Stimulated activated CD8-positive, alpha-beta memory T cell treated with anti-CD3 and anti-CD28 coated beads, Interleukin-15, amount 100 ng/mL, for 1 hour (primary cell): Measurements from ENCODE around the gene C1QTNF3.
"Not testable (repeated sequence)": the region's sequence is repeated elsewhere in the genome, so short reads cannot be mapped to it uniquely, and the experiment has no call there.

Source experiments
- DNase-seq: peaks from one replicate; pipeline ENCODE4 v3.0.0-alpha.2; 2020; ENCODE audit warnings: low read depth

The C1QTNF3 gene

DNA sequence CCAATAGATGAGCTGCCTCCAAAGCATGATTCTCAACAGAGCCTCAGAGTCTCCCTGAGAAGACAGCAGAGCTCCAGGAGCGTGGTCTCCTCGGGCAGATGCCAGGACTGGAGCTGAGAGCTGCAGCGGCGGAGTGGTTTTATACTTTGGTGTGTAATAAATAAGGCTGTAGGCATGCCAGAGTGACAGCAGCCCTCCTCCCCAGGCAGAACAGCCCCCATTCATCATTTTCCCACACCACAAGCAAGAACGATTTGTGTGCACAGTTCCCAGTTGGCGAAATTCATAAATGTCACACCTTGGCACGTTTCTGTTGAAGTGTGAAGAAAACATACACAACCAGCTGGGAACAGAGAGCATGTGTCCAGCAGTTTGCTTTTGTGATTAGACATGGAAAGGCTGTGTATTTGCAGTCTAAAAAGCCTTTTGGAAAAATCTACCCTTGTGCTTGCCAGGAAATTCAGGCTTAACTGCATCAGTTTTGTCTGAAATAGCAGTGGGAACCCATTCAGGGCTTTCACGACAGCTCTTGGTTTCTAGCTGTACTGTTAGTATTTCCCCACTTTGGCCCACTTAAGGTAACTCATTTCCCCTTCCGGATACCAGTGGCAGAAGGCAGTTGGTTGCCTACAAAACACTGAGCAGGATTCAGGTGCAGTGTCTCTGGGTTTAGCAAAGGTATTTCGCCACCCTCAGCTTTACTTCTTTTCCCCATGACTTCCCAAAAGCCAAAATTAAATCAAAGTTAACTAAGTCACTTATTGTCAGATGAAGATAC, at the start of gene C1QTNF3:
Gene C1QTNF3, minus strand, starts transcription at position 115 of the 778 bp plus-strand sequence. Its CDS starts 88 bp downstream, at position 27.
- DNase-seq, result no peak

DNA sequence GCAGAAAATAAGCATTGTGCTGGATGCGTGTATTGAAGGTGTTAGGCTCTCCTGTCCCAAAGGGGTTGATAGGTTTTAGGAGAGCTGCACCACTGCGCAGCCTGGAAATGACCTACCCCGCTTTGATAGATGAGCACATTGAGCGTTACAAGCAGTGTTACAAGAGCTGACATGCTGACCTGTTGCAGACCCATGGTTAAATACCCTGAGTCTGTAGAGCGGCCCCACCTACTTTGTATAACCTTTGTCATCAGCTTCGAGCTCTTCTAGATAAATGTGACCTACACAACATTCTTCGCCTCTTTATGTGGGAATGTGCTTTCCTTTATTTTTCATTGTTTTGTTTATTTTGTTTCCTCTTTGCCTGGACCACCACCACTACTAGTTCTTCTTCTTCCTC, 48.0 kb upstream of the C1QTNF3 start:
- DNase-seq, result not testable (repeated sequence)

GRCh38 chr5:34089802-34090201, 46.8 kb upstream of the C1QTNF3 start:
- not testable (repeated sequence) for DNase-seq

DNA sequence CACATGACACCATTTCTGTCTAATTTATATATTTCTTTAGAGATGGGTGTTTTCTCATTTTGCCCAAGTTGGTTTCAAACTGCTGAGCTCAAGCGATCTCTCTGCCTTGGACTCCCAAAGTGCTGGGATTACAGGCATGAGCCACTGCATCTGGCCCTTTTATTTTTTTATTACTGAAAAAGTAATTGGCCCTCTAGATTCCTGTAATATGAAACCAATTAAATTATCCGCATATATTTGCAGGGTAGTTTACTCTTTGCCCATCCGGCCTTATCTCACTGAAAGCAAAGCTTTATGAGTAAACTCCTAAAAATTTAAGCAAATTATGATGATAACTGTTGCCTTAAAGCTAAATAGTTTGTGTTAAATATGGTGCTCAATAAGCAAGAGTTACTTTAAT, 44.7 kb upstream of the C1QTNF3 start:
- not testable (repeated sequence) for DNase-seq

- not testable (repeated sequence) for DNase-seq
Measured at GRCh38 chr5:34083898-34084297, 40.9 kb upstream of the C1QTNF3 start.

DNA sequence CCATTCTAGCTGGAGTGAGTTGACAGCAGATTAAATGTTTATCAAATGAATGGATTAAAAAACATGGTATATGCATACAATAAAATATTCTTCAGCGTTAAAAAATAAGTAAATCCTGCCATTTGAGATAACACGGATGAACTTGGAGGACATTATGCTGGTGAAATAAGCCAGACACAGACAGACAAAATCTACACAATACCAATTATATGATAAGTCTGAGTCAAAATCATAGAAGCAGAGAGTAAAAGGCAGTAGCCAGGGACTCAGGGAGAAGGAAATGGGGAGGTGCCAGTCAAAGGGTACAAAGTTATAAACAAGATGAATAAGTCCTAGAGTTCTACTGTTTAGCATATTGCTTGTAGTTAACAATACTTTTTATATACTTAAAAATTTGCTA, 36.5 kb upstream of the C1QTNF3 start:
- DNase-seq, result not testable (repeated sequence)

- not testable (repeated sequence) for DNase-seq
Measured at GRCh38 chr5:34077636-34078035, 34.6 kb upstream of the C1QTNF3 start.

DNA sequence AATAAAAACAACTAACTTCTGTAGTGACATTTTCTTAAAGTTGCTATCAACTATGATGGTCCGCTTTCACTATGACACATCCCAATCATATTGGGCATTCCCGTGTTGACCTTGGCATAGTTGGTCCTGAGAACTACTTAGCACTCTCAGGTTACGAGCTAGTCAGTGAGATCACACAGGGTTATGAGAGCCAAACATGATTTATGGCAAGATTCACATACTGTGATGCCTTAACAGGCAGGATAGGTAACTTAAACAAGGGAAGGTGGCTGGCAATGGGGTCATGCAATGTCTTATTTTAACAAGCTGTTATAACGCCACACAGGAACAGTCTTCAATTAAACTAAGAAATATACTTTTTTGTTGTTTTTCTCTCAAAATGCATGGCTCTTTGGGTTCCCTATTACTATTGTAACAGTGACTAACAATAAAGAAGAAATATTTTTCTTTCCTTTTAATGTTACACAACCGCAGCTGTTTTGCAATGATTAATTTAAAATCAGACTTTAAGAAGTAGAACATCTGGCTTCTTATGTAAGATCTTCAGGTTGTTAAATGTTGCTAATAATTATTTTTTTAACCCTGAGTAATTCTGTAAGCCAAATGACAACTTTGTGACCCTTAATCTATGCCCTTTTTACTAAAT, 33.8 kb upstream of the C1QTNF3 start:
- not testable (repeated sequence) for DNase-seq

DNA sequence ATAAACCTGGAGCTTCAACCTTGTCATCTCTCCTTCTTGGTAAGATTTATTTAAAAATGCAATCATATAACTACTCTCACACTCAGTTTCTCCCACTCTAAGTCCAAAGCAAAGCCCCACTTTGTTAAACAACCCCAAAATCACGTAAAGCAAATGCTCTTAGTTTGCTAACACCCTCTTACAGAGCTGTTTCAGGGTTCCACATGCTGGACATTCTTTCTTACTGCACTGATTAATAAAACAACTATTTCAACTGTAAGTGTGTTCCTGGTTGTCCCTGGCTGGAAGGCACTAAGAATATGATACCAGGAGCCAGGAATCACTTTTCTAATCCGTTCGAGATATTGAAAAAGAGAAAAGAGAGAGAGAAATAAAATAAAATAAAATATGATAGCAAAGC, 31.5 kb upstream of the C1QTNF3 start:
- not testable (repeated sequence) for DNase-seq

DNA sequence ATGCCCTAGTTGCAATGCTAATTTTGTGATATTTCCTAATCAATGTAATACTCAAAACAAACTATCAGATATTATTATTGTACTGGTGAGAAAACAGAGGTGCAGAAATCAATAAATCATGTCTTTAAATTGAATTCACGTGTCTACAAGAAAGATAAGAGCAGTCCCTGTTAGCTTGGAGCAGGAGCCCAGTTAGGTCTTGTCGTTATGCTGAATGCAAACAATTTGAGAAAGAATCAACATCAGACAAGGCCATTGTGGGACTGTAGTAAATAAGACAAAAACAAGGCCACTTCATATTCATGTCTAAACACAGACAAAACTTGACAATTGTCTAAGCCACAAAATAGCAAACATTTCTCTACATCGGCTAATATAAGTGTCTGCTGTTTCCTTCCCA, 31.1 kb upstream of the C1QTNF3 start:
- DNase-seq, result not testable (repeated sequence)

GRCh38 chr5:34070626-34071025, 27.6 kb upstream of the C1QTNF3 start:
- not testable (repeated sequence) for DNase-seq

- no peak for DNase-seq
Measured at GRCh38 chr5:34064656-34065055, 21.6 kb upstream of the C1QTNF3 start.

- DNase-seq, result no peak
Measured at GRCh38 chr5:34062419-34062818, 19.4 kb upstream of the C1QTNF3 start.

GRCh38 chr5:34061993-34062392, 19.0 kb upstream of the C1QTNF3 start:
- no peak for DNase-seq

DNA sequence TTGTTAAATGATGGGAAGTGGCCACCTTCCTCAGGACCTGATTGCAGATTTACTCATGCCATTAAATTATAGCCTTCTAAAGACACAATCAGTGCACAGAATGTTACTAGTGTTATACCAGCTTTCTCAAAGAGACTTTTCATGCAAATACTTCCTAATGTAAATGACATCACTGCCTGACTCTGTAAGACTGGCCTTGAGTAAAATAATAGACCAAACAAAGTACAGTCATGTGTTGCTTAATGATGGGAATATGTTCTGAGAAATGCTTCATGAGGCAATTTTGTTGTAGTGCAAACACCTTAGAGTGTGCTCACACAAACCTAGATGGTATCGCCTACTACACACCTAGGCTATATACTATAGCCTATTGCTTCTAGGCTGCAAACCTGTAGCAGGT, 17.0 kb upstream of the C1QTNF3 start:
- no peak for DNase-seq

GRCh38 chr5:34058532-34058931, 15.5 kb upstream of the C1QTNF3 start:
- DNase-seq, result no peak

DNA sequence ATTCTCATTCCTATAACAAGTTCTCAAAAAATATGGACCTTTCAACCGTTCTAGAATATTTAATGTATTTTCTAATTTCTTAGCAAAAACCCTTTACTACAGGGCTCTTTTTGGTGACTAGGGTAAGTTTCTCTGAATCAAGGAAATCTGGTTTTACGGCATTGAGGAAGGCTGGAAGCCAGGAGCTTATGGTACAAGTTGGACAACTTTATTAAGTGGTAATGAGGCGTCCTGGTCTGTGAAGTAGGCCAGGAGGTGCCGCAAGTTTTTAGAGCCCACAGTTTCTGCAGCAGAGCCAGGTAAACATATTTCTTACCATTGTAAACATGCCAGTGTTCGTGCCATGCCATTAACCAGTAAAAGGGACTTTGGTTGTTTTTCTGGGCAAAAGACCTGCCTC, 14.6 kb upstream of the C1QTNF3 start:
- DNase-seq, result no peak

GRCh38 chr5:34057118-34057517, 14.1 kb upstream of the C1QTNF3 start:
- DNase-seq, result no peak

- no peak for DNase-seq
Measured at GRCh38 chr5:34055667-34056066, 12.7 kb upstream of the C1QTNF3 start.

- no peak for DNase-seq
Measured at GRCh38 chr5:34054400-34054729, 11.4 kb upstream of the C1QTNF3 start.

DNA sequence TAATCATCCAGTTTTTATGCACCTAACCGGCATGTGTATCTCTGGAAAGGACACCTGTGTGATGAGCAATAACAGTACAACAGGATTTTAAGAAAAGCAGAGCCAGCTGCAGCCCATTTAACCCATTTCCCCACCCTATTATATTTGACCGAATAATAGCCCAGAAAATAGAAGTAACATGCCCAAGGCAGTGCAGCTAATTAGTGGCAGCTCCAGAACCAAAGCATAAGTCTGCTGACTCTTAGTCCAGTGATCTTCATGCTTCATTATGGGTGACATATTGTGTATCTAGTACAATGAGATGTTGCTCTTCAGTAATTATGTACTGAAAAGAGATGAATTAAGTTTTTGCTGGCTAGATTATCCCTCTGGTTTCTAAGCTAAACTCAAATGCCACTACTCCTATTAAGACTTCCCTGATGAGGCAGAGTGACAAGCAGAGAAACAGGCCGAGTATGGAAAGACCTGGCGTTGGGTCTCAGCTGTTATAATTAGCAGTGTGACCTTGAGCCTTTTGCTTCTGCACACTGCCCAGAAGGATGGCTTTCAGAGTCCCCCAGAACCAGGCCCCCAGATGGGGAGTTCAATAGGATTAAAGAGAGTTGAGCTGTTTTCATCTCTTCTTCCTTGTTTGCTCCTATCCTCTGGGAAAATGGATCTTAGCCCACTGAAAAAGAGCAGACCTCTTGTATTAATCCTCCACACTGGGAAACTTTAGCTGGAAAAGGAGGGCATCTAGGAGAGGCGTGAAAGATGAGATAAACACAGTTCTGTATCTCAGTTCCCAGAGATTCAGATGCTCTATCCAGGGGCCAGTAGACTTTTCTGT, 10.8 kb upstream of the C1QTNF3 start:
- DNase-seq, result no peak

DNA sequence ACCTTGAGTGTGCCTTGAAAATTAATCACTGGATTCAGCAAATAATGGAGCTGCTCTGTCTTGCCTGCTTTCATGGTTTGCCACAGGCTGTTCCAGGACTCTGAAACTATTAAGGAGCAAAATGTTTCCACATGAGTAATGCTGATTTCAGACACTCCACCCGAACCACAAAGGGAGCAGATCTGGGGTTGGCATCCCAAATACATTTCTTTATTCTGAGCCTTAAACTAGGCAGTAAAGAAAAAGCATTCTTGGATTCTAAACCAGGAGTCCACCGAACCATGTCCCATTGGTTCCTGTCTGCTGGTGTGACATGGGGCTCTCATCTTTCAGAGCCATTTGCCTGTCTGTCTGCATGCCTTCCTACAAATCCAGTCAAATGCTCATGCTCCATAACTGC, 10.1 kb upstream of the C1QTNF3 start:
- no peak for DNase-seq
